ENCODE measurements around the gene LHFPL3. TPM values are rescaled to one million over a fixed set of nuclear protein-coding genes. Genes with fewer than 3 reads are reported as not detected.

LHFPL3 gene
- total and polyA plus RNA-seq, 9 of the 15 experiments (the other 6 are each of a cell fraction or from before 2014, with no cell fraction given), result 0.21 to 0.52 TPM; not detected in 7

DNA sequence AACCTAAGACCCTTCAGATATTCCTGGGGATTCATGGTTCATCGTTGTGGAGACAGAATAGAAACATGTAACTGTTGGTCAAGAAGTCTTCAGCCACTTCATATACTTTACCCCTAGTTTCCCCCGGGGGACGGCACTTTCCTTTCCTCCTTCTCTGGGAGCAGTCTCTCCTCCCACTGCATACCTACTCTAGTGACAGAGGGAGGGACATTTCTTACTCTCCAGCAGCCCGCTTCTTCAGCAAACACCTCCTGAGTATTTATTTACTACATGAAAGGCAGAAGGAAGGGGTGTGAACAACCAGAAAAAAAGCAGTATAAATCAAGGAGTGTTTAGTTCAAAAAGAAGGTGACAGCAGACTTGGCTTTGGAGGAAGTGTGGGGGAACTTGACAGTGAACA is 69.0 kb downstream of the LHFPL3 start:
- no peak for FAIRE-seq
- H2AFZ ChIP-seq (ENCODE audit: low read depth, low read length), result no peak overlapping the region
- WGBS (ENCODE audit: insufficient coverage, low coverage, missing lambda C conversion rate), result 2% methylated on average over 4 of the region's 4 CpGs

More for the DNA sequence above, 69.0 kb downstream of the LHFPL3 start:
- no peak for TF ChIP-seq XRCC4 (IDR thresholded peaks at IDR 0.05; ENCODE audit: extremely low read depth, insufficient read depth, insufficient read length)
- TF ChIP-seq ZBTB1 (CRISPR knock-in tag; IDR thresholded peaks at IDR 0.05; ENCODE audit: borderline replicate concordance, low read depth), result no peak
- TF ChIP-seq PHF21A (IDR thresholded peaks at IDR 0.05; ENCODE audit: borderline replicate concordance, low read depth), result no peak
- no peak for TF ChIP-seq TCF7L2 (IDR thresholded peaks at IDR 0.05; ENCODE audit: low read depth, low read length)
- no peak for TF ChIP-seq ELK3 (CRISPR knock-in tag; IDR thresholded peaks at IDR 0.05)
- TF ChIP-seq, protein P1, sequence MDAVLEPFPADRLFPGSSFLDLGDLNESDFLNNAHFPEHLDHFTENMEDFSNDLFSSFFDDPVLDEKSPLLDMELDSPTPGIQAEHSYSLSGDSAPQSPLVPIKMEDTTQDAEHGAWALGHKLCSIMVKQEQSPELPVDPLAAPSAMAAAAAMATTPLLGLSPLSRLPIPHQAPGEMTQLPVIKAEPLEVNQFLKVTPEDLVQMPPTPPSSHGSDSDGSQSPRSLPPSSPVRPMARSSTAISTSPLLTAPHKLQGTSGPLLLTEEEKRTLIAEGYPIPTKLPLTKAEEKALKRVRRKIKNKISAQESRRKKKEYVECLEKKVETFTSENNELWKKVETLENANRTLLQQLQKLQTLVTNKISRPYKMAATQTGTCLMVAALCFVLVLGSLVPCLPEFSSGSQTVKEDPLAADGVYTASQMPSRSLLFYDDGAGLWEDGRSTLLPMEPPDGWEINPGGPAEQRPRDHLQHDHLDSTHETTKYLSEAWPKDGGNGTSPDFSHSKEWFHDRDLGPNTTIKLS (IDR thresholded peaks at IDR 0.05; ENCODE audit: borderline replicate concordance, low read depth), result no peak
- TF ChIP-seq DLX4 (CRISPR knock-in tag; IDR thresholded peaks at IDR 0.05), result no peak
- TF ChIP-seq TRIM28 (IDR thresholded peaks at IDR 0.05), result no peak
- no peak for TF ChIP-seq ZNF695 (CRISPR knock-in tag; IDR thresholded peaks at IDR 0.05)
- no peak for TF ChIP-seq NFXL1 (CRISPR knock-in tag; IDR thresholded peaks at IDR 0.05)
- no peak for TF ChIP-seq CHD2 (IDR thresholded peaks at IDR 0.05; ENCODE audit: low read depth, low read length)
- TF ChIP-seq THRA (IDR thresholded peaks at IDR 0.05), result no peak
- TF ChIP-seq CBX5 (IDR thresholded peaks at IDR 0.05; ENCODE audit: borderline replicate concordance, low read depth), result no peak
- TF ChIP-seq SMAD2 (IDR thresholded peaks at IDR 0.05; ENCODE audit: low read depth, low read length), result no peak
- no peak for TF ChIP-seq NCOA2 (IDR thresholded peaks at IDR 0.05; ENCODE audit: partially characterized antibody in 2 of 2)
- no peak for TF ChIP-seq HMGN3 (IDR thresholded peaks at IDR 0.05; ENCODE audit: borderline replicate concordance, extremely low read depth, insufficient read length, low read depth, low read length)
- no peak for TF ChIP-seq SREBF2 (CRISPR knock-in tag; IDR thresholded peaks at IDR 0.05)
- ChIA-PET CTCF (ENCODE audit: low intra/inter-chr PET ratio) (no interaction called here), POLR2A (interaction anchor here (0.8 kb wide), 1 partner anchor 12 kb away, joined by 3 read pairs; no protein-coding TSS in a partner anchor)
- Histone ChIP-seq H3K4me1 (replicated peaks in 1 of 2; ENCODE audit: control insufficient read depth in 2 of 2, insufficient read depth in 2 of 2, low read length in 2 of 2) (no peaks in the 10 kb centered on the region), H3K9ac (ENCODE audit: insufficient read depth in 1 of 2, low read depth in 2 of 2, low read length in 2 of 2) (no peak overlapping the region), H3K27ac (ENCODE audit: extremely low read depth, low read depth, low read length) (no peak overlapping the region), H3K4me2 (ENCODE audit: insufficient read depth, low read length) (no peak overlapping the region), H4K20me1 (replicated peaks; ENCODE audit: control insufficient read depth, insufficient read depth, low read length) (no peaks in the 10 kb centered on the region; the same call in 1 of the 2 replicates), H3K36me3 (ENCODE audit: control insufficient read depth, insufficient read depth, low read length) (no peaks in the 10 kb centered on the region), H3K27me3 (ENCODE audit: control insufficient read depth in 2 of 2, insufficient read depth in 2 of 2, low read length in 2 of 2) (peaks cover 0 to 3% of the 10 kb centered on the region in 2 experiments; a peak in 3 of 5 replicates), H3K9me1 (ENCODE audit: control insufficient read depth, insufficient read depth, low read length) (no peaks in the 10 kb centered on the region), H3K9me3 (replicated peaks; ENCODE audit: control insufficient read depth, insufficient read depth, low read depth, low read length) (no peaks in the 10 kb centered on the region), H3K4me3 (no peak overlapping the region), H3K79me2 (ENCODE audit: control insufficient read depth, insufficient read depth, low read length) (no peaks in the 10 kb centered on the region)
- intact Hi-C loops (cut with micrococcal nuclease), result no loop called here
- no TSS peak for BruUV-seq (replicated peaks)
- ATAC-seq (no peak), DNase-seq (ENCODE audit: extremely low read depth in 1 of 4, low spot score in 3 of 4) (no peak)
- in situ Hi-C loops (cut with MboI), result no loop called here

Measured in K562 (cell line).